ENCODE results near the gene TMEM170A.

- TF ChIP-seq POLR2A (IDR thresholded peaks at IDR 0.05): no peak
- no peak for TF ChIP-seq CTCF (IDR thresholded peaks at IDR 0.05)
These were observed 49.2 kb downstream of the TMEM170A start for GRCh38 chr16:75415169-75415905.

Data from right lobe of liver (tissue), 4 donors.